ENCODE data around the gene ORM2. TPM values are rescaled to one million over a fixed set of nuclear protein-coding genes. Genes with fewer than 3 reads are reported as not detected.

Gene ORM2
- polyA plus RNA-seq, 1 of the 3 experiments (the other 2 are of a cell fraction): not detected

GRCh38 chr9:114365194-114365593 lies 35.5 kb downstream of the ORM2 start:
- ChIA-PET CTCF (interaction anchor here (0.6 to 1.1 kb wide), 3 partner anchors 27 to 581 kb away, joined by 3 read pairs; no protein-coding TSS in a partner anchor), POLR2A (no interaction called here)
- Histone ChIP-seq H3K79me2 (ENCODE audit: insufficient read depth) (no peaks in the 10 kb centered on the region), H3K36me3 (replicated peaks in 1 of 2; ENCODE audit: control insufficient read depth in 1 of 2, insufficient read depth in 2 of 2, low read length in 1 of 2) (no peaks in the 10 kb centered on the region), H3K27ac (ENCODE audit: low read depth in 2 of 2, low read length in 1 of 2) (no peak overlapping the region), H3K9ac (no peak overlapping the region), H3K4me1 (ENCODE audit: control insufficient read depth in 1 of 2, insufficient read depth in 2 of 2, low read depth in 1 of 2, low read length in 1 of 2) (peaks cover 0 to 5% of the 10 kb centered on the region in 2 experiments; a peak in 1 of 4 replicates), H3K27me3 (ENCODE audit: insufficient read depth) (no peaks in the 10 kb centered on the region), H3K4me3 (ENCODE audit: low read depth in 2 of 2, low read length in 1 of 2) (no peak overlapping the region), H2AFZ (ENCODE audit: low read depth) (no peak overlapping the region), H3K4me2 (no peak overlapping the region), H3K9me3 (no peaks in the 10 kb centered on the region), H3K9me2 (no peaks in the 10 kb centered on the region), H4K20me1 (ENCODE audit: insufficient read depth) (no peaks in the 10 kb centered on the region), H3F3A (replicated peaks; ENCODE audit: insufficient read depth) (peaks cover 3% of the 10 kb centered on the region)
- TF ChIP-seq GATA2 (CRISPR knock-in tag; IDR thresholded peaks at IDR 0.05) (no peak), TAF1 (IDR thresholded peaks at IDR 0.05; ENCODE audit: borderline replicate concordance, low read depth, low read length) (no peak), POLR2AphosphoS5 (IDR thresholded peaks at IDR 0.05; ENCODE audit: low read depth, low read length) (no peak), EZH2phosphoT487 (IDR thresholded peaks at IDR 0.05; ENCODE audit: borderline replicate concordance, low read depth) (no peak), SIN3A (IDR thresholded peaks at IDR 0.05; ENCODE audit: borderline replicate concordance, low read depth, low read length) (no peak), FOXJ3 (CRISPR knock-in tag; IDR thresholded peaks at IDR 0.05) (no peak)
- 90% methylated on average over 2 of the region's 2 CpGs for WGBS (ENCODE audit: low lambda C conversion rate)
- DNase-seq: no peak

- no peaks in the 10 kb centered on the region for H3K27me3 ChIP-seq (ENCODE audit: insufficient read depth)
- no peak for DNase-seq
- ChIA-PET CTCF (interaction anchor here (1.2 kb wide), 1 partner anchor 258 kb away, joined by 4 read pairs; no protein-coding TSS in a partner anchor), POLR2A (no interaction called here)
- H3K4me3 ChIP-seq (ENCODE audit: low read depth in 2 of 2, low read length in 1 of 2): no peak overlapping the region
- H3K36me3 ChIP-seq (replicated peaks in 1 of 2; ENCODE audit: control insufficient read depth in 1 of 2, insufficient read depth in 2 of 2, low read length in 1 of 2): no peaks in the 10 kb centered on the region
- no peaks in the 10 kb centered on the region for H4K20me1 ChIP-seq (ENCODE audit: insufficient read depth)
- no peaks in the 10 kb centered on the region for H3K9me3 ChIP-seq
- no peak overlapping the region for H3K4me2 ChIP-seq
- peak overlapping the region in 1 of 2 experiments; percentile 27; a peak in 2 of 4 replicates for H3K27ac ChIP-seq (ENCODE audit: low read depth in 2 of 2, low read length in 1 of 2)
- no peaks in the 10 kb centered on the region for H3K9me2 ChIP-seq
- no peaks in the 10 kb centered on the region for H3K79me2 ChIP-seq (ENCODE audit: insufficient read depth)
- H3K4me1 ChIP-seq (ENCODE audit: control insufficient read depth in 1 of 2, insufficient read depth in 2 of 2, low read depth in 1 of 2, low read length in 1 of 2): peaks cover 5 to 7% of the 10 kb centered on the region in 2 experiments; a peak in 2 of 4 replicates
- 73% methylated on average over 10 of the region's 10 CpGs for WGBS (ENCODE audit: low lambda C conversion rate)
- TF ChIP-seq MAX (IDR thresholded peaks at IDR 0.05; ENCODE audit: low read depth) (no peak), IRF3 (IDR thresholded peaks at IDR 0.05; ENCODE audit: low read depth, low read length) (no peak), GATA2 (CRISPR knock-in tag; IDR thresholded peaks at IDR 0.05) (no peak), FOSL2 (IDR thresholded peaks at IDR 0.05; ENCODE audit: borderline replicate concordance, low read depth) (peak; percentile 31; the same call in 1 of the 2 replicates)
- no peak overlapping the region for H3K9ac ChIP-seq
- no peak overlapping the region for H2AFZ ChIP-seq (ENCODE audit: low read depth)
- peaks cover 3% of the 10 kb centered on the region for H3F3A ChIP-seq (replicated peaks; ENCODE audit: insufficient read depth)
These were observed 36.9 kb downstream of the ORM2 start for GRCh38 chr9:114366334-114367128.

Data from SK-N-SH (cell line).